Esophagus squamous epithelium (tissue), 4 donors: Measurements from ENCODE around the gene DENND11.

Experiments
- CTCF ChIP-seq, 6 experiments: fragments of 450-650 bp in 4 of 6; fragments of 200-600 bp in 2 of 6; sonication (generic) in 2 of 6; IDR thresholded peaks; one replicate each; pipeline ENCODE4 v1.5.1; 2016 to 2019; ENCODE audit warnings: antibody characterized with exemption in 6 of 6, mild to moderate bottlenecking in 4 of 6, moderate library complexity in 4 of 6
- POLR2A ChIP-seq, 4 donors: fragments of 450-650 bp; IDR thresholded peaks; one replicate each; pipeline ENCODE4 v1.6.1; 2017; ENCODE audit warnings: antibody characterized with exemption in 4 of 4, mild to moderate bottlenecking in 4 of 4, moderate library complexity in 3 of 4

GRCh38 chr7:141673346-141673745 is 28.6 kb downstream of the DENND11 start:
- TF ChIP-seq CTCF (IDR thresholded peaks at IDR 0.05): no peak
- no peak for TF ChIP-seq POLR2A (IDR thresholded peaks at IDR 0.05)
